Neural cell (in vitro differentiated cells): ENCODE results near the gene SLC10A1.

Experiments used
- RAD21 ChIP-seq: fragments of 450-650 bp; conservative IDR thresholded peaks from 2 replicates; pipeline ENCODE4 v1.6.1; 2014; ENCODE audit warnings: antibody characterized with exemption, mild to moderate bottlenecking, moderate library complexity
- TF ChIP-seq, protein P1 (sequence below): fragments of 450-650 bp; IDR thresholded peaks from 2 replicates; pipeline ENCODE4 v1.5.1; 2014; ENCODE audit warnings: antibody characterized with exemption, mild to moderate bottlenecking, moderate library complexity; ENCODE audit not compliant: poor library complexity, severe bottlenecking

GRCh38 chr14:69741055-69741454 is 56.0 kb downstream of the SLC10A1 start:
- TF ChIP-seq, protein P1, sequence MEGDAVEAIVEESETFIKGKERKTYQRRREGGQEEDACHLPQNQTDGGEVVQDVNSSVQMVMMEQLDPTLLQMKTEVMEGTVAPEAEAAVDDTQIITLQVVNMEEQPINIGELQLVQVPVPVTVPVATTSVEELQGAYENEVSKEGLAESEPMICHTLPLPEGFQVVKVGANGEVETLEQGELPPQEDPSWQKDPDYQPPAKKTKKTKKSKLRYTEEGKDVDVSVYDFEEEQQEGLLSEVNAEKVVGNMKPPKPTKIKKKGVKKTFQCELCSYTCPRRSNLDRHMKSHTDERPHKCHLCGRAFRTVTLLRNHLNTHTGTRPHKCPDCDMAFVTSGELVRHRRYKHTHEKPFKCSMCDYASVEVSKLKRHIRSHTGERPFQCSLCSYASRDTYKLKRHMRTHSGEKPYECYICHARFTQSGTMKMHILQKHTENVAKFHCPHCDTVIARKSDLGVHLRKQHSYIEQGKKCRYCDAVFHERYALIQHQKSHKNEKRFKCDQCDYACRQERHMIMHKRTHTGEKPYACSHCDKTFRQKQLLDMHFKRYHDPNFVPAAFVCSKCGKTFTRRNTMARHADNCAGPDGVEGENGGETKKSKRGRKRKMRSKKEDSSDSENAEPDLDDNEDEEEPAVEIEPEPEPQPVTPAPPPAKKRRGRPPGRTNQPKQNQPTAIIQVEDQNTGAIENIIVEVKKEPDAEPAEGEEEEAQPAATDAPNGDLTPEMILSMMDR = no peak
- no peak for TF ChIP-seq RAD21
